HCT116 (cell line): ENCODE measurements around the gene SLC16A13. TPM values are rescaled to one million over a fixed set of nuclear protein-coding genes. Genes with fewer than 3 reads are reported as not detected.

ENCODE experiments used
- ATAC-seq: fragments of 200-7000 bp; cut with Tn5 transposase; 2 replicates; pipeline ENCODE4 v1.9.1; 2020; ENCODE audit warnings: mild to moderate bottlenecking, moderate library complexity
- BruUV-seq: library from RNA; stranded (reverse); fragments of 400-500 nt; replicated peaks from 2 replicates; lab custom pipeline; 2021; lab: Mats Ljungman, UMichigan
- CTCF ChIA-PET: fragments of 300-600 bp; sonication (Branson Sonifier 250); formaldehyde crosslinking; loops from one replicate; lab custom pipeline; 2021; ENCODE audit warnings: antibody characterized with exemption; lab: Charles Lee
- POLR2A ChIA-PET: fragments of 300-600, 350-600 bp; sonication (Branson Sonifier 250); formaldehyde crosslinking; loops from one replicate; lab custom pipeline; 2021; ENCODE audit warnings: antibody characterized with exemption; lab: Charles Lee
- RAD21 ChIA-PET, 2 experiments: fragments of 300-600 bp; sonication (Branson Sonifier 250); formaldehyde crosslinking; loops; one replicate each; lab custom pipeline; 2023; ENCODE audit warnings: low total read pairs in 2 of 2; ENCODE audit not compliant: uncharacterized antibody in 2 of 2, unreplicated experiment in 2 of 2, low non-redundant PET in 1 of 2; lab: Charles Lee
- DNase-seq: peaks from one replicate; pipeline ENCODE4 v3.0.0-alpha.2; 2010; ENCODE audit warnings: low read depth, low spot score
- H2AFZ ChIP-seq: fragments of 200-600 bp; shearing (Covaris generic), sonication (generic); 2 replicates; pipeline ENCODE4 v1.6.1; 2017; ENCODE audit warnings: low read depth, mixed run types, mixed read lengths, antibody characterized with exemption, low read length; ENCODE audit not compliant: poor library complexity, severe bottlenecking
- H3K27ac ChIP-seq: 2 replicates; pipeline ENCODE4 v1.5.1; 2012; ENCODE audit warnings: low read depth, low read length
- H3K27me3 ChIP-seq: fragments of 200-600 bp; sonication (generic); 2 replicates; pipeline ENCODE4 v1.6.1; 2016; ENCODE audit warnings: mixed run types, low read length, mixed read lengths; ENCODE audit not compliant: insufficient read depth
- H3K36me3 ChIP-seq, 2 experiments: fragments of 200-500 bp in 1 of 2; fragments of 200-600 bp in 1 of 2; sonication (Bioruptor generic) in 1 of 2; sonication (generic) in 1 of 2; 2 replicates each; pipeline versions ENCODE4 v1.5.1 to v1.6.1; 2014 to 2016; ENCODE audit warnings: low read length in 2 of 2, inconsistent platforms in 1 of 2, mixed read lengths in 1 of 2, mixed run types in 1 of 2; ENCODE audit not compliant: insufficient read depth in 2 of 2, control insufficient read depth in 1 of 2
- H3K4me1 ChIP-seq, 2 experiments: fragments of 200-600 bp in 1 of 2; sonication (generic) in 1 of 2; 2 replicates each; pipeline versions ENCODE4 v1.5.1 to v1.6.1; 2012 to 2017; ENCODE audit warnings: low read length in 2 of 2, inconsistent platforms in 1 of 2, mild to moderate bottlenecking in 1 of 2, mixed read lengths in 1 of 2, mixed run types in 1 of 2, moderate library complexity in 1 of 2; ENCODE audit not compliant: insufficient read depth in 2 of 2, control insufficient read depth in 1 of 2
- H3K4me2 ChIP-seq: fragments of 200-600 bp; sonication (generic); 2 replicates; pipeline ENCODE4 v1.6.1; 2017; ENCODE audit warnings: mixed run types, low read length, mixed read lengths
- H3K4me3 ChIP-seq, 2 experiments: fragments of 200-600 bp in 1 of 2; sonication (generic) in 1 of 2; replicated peaks in 1 of 2; 2 replicates each; pipeline ENCODE4 v1.5.1; 2011 to 2016; ENCODE audit warnings: low read length in 2 of 2, control low read depth in 1 of 2, low read depth in 1 of 2, mild to moderate bottlenecking in 1 of 2, mixed read lengths in 1 of 2, mixed run types in 1 of 2
- H3K79me2 ChIP-seq: fragments of 200-600 bp; sonication (generic); 2 replicates; pipeline ENCODE4 v1.6.1; 2017; ENCODE audit warnings: mild to moderate bottlenecking, mixed run types, low read length, moderate library complexity, mixed read lengths; ENCODE audit not compliant: insufficient read depth
- H3K9ac ChIP-seq: fragments of 200-600 bp; sonication (generic); 2 replicates; pipeline ENCODE4 v1.6.1; 2016; ENCODE audit warnings: low read length, mixed read lengths
- H3K9me2 ChIP-seq: fragments of 200-600 bp; sonication (generic), shearing (Covaris generic); 2 replicates; pipeline ENCODE4 v1.6.1; 2017; ENCODE audit warnings: mixed run types, mild to moderate bottlenecking, moderate library complexity; ENCODE audit not compliant: insufficient read depth
- H3K9me3 ChIP-seq, 2 experiments: fragments of 200-500 bp in 1 of 2; fragments of 200-600 bp in 1 of 2; sonication (Bioruptor generic) in 1 of 2; sonication (generic) in 1 of 2; 2 replicates each; pipeline ENCODE4 v1.6.1; 2014 to 2017; ENCODE audit warnings: low read length in 2 of 2, mixed read lengths in 2 of 2, inconsistent platforms in 1 of 2, low read depth in 1 of 2, mild to moderate bottlenecking in 1 of 2, mixed run types in 1 of 2, moderate library complexity in 1 of 2; ENCODE audit not compliant: control insufficient read depth in 1 of 2, insufficient read depth in 1 of 2
- H4K20me1 ChIP-seq: fragments of 200-600 bp; sonication (generic), shearing (Covaris generic); 2 replicates; pipeline ENCODE4 v1.6.1; 2017; ENCODE audit warnings: mixed run types, mild to moderate bottlenecking, moderate library complexity; ENCODE audit not compliant: insufficient read depth
- CBX3 ChIP-seq: IDR thresholded peaks from 2 replicates; pipeline ENCODE4 v1.6.1; 2012; ENCODE audit warnings: low read depth
- CEBPB ChIP-seq: IDR thresholded peaks from 2 replicates; pipeline ENCODE4 v1.6.1; 2012; ENCODE audit warnings: low read depth
- EGR1 ChIP-seq: IDR thresholded peaks from 2 replicates; pipeline ENCODE4 v1.6.1; 2012; ENCODE audit warnings: low read depth
- ELF1 ChIP-seq: IDR thresholded peaks from 2 replicates; pipeline ENCODE4 v1.6.1; 2012; ENCODE audit warnings: low read depth, borderline replicate concordance
- EZH2 ChIP-seq: fragments of 200-600 bp; sonication (generic); IDR thresholded peaks from 2 replicates; pipeline ENCODE4 v1.6.1; 2017; ENCODE audit warnings: antibody characterized with exemption, mixed run types
- FOSL1 ChIP-seq: IDR thresholded peaks from 2 replicates; pipeline ENCODE4 v1.6.1; 2012; ENCODE audit warnings: low read depth
- JUND ChIP-seq: IDR thresholded peaks from 2 replicates; pipeline ENCODE4 v1.6.1; 2012
- POLR2A ChIP-seq: IDR thresholded peaks from 2 replicates; pipeline ENCODE4 v1.7.0; 2011; ENCODE audit warnings: borderline replicate concordance; ENCODE audit not compliant: insufficient read depth, insufficient read length; ENCODE audit errors: extremely low read depth
- POLR2AphosphoS5 ChIP-seq: IDR thresholded peaks from 2 replicates; pipeline ENCODE4 v1.6.1; 2011; ENCODE audit warnings: mild to moderate bottlenecking, low read depth, low read length, moderate library complexity
- RAD21 ChIP-seq: IDR thresholded peaks from 2 replicates; pipeline ENCODE4 v1.6.1; 2012; ENCODE audit warnings: low read depth, mild to moderate bottlenecking
- SIN3A ChIP-seq: IDR thresholded peaks from 2 replicates; pipeline ENCODE4 v1.6.1; 2012; ENCODE audit warnings: low read depth
- TCF7L2 ChIP-seq: IDR thresholded peaks from 2 replicates; pipeline ENCODE4 v1.7.0; 2011; ENCODE audit warnings: borderline replicate concordance, inconsistent platforms; ENCODE audit not compliant: insufficient read depth, insufficient read length; ENCODE audit errors: extremely low read depth
- YY1 ChIP-seq: IDR thresholded peaks from 2 replicates; pipeline ENCODE4 v1.6.1; 2011; ENCODE audit warnings: low read length, low read depth, moderate library complexity, mild to moderate bottlenecking; ENCODE audit not compliant: insufficient replicate concordance; ENCODE audit errors: extremely low read depth
- ZFX ChIP-seq: fragments of 450-650 bp; IDR thresholded peaks from 2 replicates; pipeline ENCODE4 v1.6.1; 2017
- intact Hi-C: fragments of 100-400 bp; cut with micrococcal nuclease; formaldehyde crosslinking; loops from 2 replicates; pipeline ENCODE4 v1.10.0; 2022
- total RNA-seq: library from RNA; stranded (reverse); gene quantifications from one replicate; pipeline ENCODE4 v1.2.1, GENCODE V29; 2021; ENCODE audit not compliant: unreplicated experiment
- TF ChIP-seq, protein P1 (sequence below): IDR thresholded peaks from 2 replicates; pipeline ENCODE4 v1.6.1; 2012
- TF ChIP-seq, protein P2 (sequence below): IDR thresholded peaks from 2 replicates; pipeline ENCODE4 v1.6.1; 2012; ENCODE audit warnings: low read depth
- TF ChIP-seq, protein P3 (sequence below): IDR thresholded peaks from 2 replicates; pipeline ENCODE4 v1.6.1; 2011; ENCODE audit warnings: mild to moderate bottlenecking, low read length, moderate library complexity; ENCODE audit not compliant: insufficient replicate concordance; ENCODE audit errors: extremely low read depth

SLC16A13 gene
- total RNA-seq, 1 experiment from 2014 or later = 6.8 TPM

DNA sequence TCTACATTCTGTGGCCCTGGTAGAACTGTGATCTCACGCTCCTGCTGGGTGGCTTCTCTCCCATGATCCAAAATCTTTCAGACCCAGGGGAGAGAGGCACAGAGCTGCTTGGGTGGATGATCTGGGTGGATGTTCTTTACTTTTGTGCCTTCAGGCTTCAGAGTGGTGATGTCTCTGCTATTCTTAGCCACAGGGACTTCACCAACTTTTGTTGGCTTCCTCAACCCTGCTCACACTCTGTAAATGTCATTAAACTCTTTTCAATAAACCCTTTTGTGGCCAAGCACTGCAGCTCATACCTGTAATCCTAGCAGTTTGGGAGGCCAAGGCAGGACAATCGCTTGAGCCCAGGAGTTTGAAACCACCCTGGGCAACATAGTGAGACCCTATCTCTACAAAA is 36.6 kb downstream of the SLC16A13 start:
- Histone ChIP-seq H3K9me3 (no peaks in the 10 kb centered on the region; a peak in 1 of 4 replicates), H3K36me3 (no peaks in the 10 kb centered on the region), H3K79me2 (no peaks in the 10 kb centered on the region), H3K9ac (no peak overlapping the region), H3K9me2 (no peaks in the 10 kb centered on the region), H2AFZ (no peak overlapping the region), H4K20me1 (no peaks in the 10 kb centered on the region), H3K4me3 (no peak overlapping the region), H3K27me3 (no peaks in the 10 kb centered on the region), H3K4me2 (no peak overlapping the region), H3K4me1 (no peaks in the 10 kb centered on the region)
- ChIA-PET CTCF (no interaction called here), RAD21 (no interaction called here), POLR2A (no interaction called here)
- intact Hi-C loops = no loop called here
- no peak for DNase-seq
- ATAC-seq = no peak
- no TSS peak for BruUV-seq
- TF ChIP-seq EZH2 = no peak
- TF ChIP-seq ELF1 = no peak
- no peak for TF ChIP-seq CEBPB
- TF ChIP-seq TCF7L2 = no peak
- TF ChIP-seq FOSL1 = no peak
- TF ChIP-seq ZFX = no peak
- no peak for TF ChIP-seq YY1
- no peak for TF ChIP-seq POLR2A
- TF ChIP-seq, all 23 proteins: peak for 0
- H3K27ac ChIP-seq = no peak overlapping the region

DNA sequence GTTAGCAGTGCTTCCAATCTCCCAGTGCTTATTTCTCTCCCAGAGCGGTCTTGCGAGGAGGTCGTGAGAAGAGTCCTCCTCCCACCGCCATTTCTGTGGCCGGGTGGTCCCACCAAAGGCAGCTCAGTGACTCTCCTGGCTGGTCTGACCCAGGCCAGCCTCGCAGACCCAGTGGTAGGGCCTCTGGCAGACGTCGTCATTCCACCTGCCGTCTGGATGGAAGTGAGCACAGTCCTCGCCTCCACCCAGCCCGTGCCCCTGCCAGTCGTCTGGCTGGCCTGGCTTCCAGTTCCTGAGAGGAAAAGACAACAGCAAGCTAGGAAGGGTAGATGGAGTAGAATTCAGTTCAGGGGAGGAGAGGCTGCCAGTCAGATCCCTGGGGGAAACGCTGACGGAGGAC is 39.1 kb downstream of the SLC16A13 start:
- H3K9ac ChIP-seq = no peak overlapping the region
- CTCF ChIA-PET = no interaction called here
- no peak for TF ChIP-seq POLR2A
- TF ChIP-seq, protein P1, sequence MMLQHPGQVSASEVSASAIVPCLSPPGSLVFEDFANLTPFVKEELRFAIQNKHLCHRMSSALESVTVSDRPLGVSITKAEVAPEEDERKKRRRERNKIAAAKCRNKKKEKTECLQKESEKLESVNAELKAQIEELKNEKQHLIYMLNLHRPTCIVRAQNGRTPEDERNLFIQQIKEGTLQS = no peak
- no peak for TF ChIP-seq POLR2AphosphoS5
- TF ChIP-seq SIN3A = no peak
- no peak for TF ChIP-seq CEBPB
- TF ChIP-seq FOSL1 = no peak
- TF ChIP-seq RAD21 = no peak
- TF ChIP-seq, protein P2, sequence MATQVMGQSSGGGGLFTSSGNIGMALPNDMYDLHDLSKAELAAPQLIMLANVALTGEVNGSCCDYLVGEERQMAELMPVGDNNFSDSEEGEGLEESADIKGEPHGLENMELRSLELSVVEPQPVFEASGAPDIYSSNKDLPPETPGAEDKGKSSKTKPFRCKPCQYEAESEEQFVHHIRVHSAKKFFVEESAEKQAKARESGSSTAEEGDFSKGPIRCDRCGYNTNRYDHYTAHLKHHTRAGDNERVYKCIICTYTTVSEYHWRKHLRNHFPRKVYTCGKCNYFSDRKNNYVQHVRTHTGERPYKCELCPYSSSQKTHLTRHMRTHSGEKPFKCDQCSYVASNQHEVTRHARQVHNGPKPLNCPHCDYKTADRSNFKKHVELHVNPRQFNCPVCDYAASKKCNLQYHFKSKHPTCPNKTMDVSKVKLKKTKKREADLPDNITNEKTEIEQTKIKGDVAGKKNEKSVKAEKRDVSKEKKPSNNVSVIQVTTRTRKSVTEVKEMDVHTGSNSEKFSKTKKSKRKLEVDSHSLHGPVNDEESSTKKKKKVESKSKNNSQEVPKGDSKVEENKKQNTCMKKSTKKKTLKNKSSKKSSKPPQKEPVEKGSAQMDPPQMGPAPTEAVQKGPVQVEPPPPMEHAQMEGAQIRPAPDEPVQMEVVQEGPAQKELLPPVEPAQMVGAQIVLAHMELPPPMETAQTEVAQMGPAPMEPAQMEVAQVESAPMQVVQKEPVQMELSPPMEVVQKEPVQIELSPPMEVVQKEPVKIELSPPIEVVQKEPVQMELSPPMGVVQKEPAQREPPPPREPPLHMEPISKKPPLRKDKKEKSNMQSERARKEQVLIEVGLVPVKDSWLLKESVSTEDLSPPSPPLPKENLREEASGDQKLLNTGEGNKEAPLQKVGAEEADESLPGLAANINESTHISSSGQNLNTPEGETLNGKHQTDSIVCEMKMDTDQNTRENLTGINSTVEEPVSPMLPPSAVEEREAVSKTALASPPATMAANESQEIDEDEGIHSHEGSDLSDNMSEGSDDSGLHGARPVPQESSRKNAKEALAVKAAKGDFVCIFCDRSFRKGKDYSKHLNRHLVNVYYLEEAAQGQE = no peak
- TF ChIP-seq JUND = no peak
- TF ChIP-seq CBX3 = no peak
- no peak for TF ChIP-seq EGR1
- TF ChIP-seq, protein P3, sequence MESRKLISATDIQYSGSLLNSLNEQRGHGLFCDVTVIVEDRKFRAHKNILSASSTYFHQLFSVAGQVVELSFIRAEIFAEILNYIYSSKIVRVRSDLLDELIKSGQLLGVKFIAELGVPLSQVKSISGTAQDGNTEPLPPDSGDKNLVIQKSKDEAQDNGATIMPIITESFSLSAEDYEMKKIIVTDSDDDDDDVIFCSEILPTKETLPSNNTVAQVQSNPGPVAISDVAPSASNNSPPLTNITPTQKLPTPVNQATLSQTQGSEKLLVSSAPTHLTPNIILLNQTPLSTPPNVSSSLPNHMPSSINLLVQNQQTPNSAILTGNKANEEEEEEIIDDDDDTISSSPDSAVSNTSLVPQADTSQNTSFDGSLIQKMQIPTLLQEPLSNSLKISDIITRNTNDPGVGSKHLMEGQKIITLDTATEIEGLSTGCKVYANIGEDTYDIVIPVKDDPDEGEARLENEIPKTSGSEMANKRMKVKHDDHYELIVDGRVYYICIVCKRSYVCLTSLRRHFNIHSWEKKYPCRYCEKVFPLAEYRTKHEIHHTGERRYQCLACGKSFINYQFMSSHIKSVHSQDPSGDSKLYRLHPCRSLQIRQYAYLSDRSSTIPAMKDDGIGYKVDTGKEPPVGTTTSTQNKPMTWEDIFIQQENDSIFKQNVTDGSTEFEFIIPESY = no peak
- no peak for TF ChIP-seq EZH2
- TF ChIP-seq YY1 = no peak

More for the DNA sequence above, 39.1 kb downstream of the SLC16A13 start:
- no peaks in the 10 kb centered on the region; a peak in 1 of 4 replicates for H3K9me3 ChIP-seq
- no peak overlapping the region for H3K27ac ChIP-seq
- ATAC-seq (no peak), DNase-seq (no peak)
- H3K4me1 ChIP-seq = no peaks in the 10 kb centered on the region
- RAD21 ChIA-PET = no interaction called here
- H3K27me3 ChIP-seq = no peaks in the 10 kb centered on the region
- no peak overlapping the region for H3K4me3 ChIP-seq
- no peaks in the 10 kb centered on the region for H3K79me2 ChIP-seq
- H3K4me2 ChIP-seq = no peak overlapping the region
- no peaks in the 10 kb centered on the region for H3K9me2 ChIP-seq
- H4K20me1 ChIP-seq = no peaks in the 10 kb centered on the region
- H2AFZ ChIP-seq = no peak overlapping the region
- POLR2A ChIA-PET = no interaction called here
- H3K36me3 ChIP-seq = no peaks in the 10 kb centered on the region
- intact Hi-C loops = no loop called here
- no TSS peak for BruUV-seq
